NOMO-1 treated with dmso at 0.1 percent for 144 hours (cell line): Measurements from ENCODE around the gene CA4.
"Not testable (repeated sequence)": the region's sequence is repeated elsewhere in the genome, so short reads cannot be mapped to it uniquely, and the experiment has no call there.

Experiments used
- DNase-seq: peaks from one replicate; lab custom pipeline; 2025; ENCODE audit not compliant: unreplicated experiment; lab: John Stamatoyannopoulos, UW

The CA4 gene

GRCh38 chr17:60149691-60150582 is at the start of gene CA4:
TSS of gene CA4 (plus strand) at chr17:60149973. CDS start at chr17:60150035, 62 bp downstream.
- DNase-seq, result no peak

GRCh38 chr17:60100577-60100976 is 49.2 kb upstream of the CA4 start:
- not testable (repeated sequence) for DNase-seq

GRCh38 chr17:60102015-60102631 is 47.6 kb upstream of the CA4 start:
- DNase-seq, result not testable (repeated sequence)

GRCh38 chr17:60102632-60103096 is 47.1 kb upstream of the CA4 start:
- peak; percentile 61 for DNase-seq

GRCh38 chr17:60103957-60104356 is 45.8 kb upstream of the CA4 start:
- DNase-seq, result no peak

- no peak for DNase-seq
Measured at GRCh38 chr17:60106340-60107059, 43.3 kb upstream of the CA4 start.

- DNase-seq, result no peak
Measured at GRCh38 chr17:60107526-60108257, 42.1 kb upstream of the CA4 start.

GRCh38 chr17:60108309-60108708 is 41.5 kb upstream of the CA4 start:
- DNase-seq, result not testable (repeated sequence)

- DNase-seq, result no peak
Measured at GRCh38 chr17:60108712-60109111, 41.1 kb upstream of the CA4 start.

GRCh38 chr17:60109161-60109560 is 40.6 kb upstream of the CA4 start:
- no peak for DNase-seq

GRCh38 chr17:60110586-60110985 is 39.2 kb upstream of the CA4 start:
- no peak for DNase-seq

GRCh38 chr17:60111661-60112060 is 38.1 kb upstream of the CA4 start:
- not testable (repeated sequence) for DNase-seq

- not testable (repeated sequence) for DNase-seq
Measured at GRCh38 chr17:60115364-60115763, 34.4 kb upstream of the CA4 start.

GRCh38 chr17:60116196-60116595 is 33.6 kb upstream of the CA4 start:
- DNase-seq, result not testable (repeated sequence)

- not testable (repeated sequence) for DNase-seq
Measured at GRCh38 chr17:60119162-60119561, 30.6 kb upstream of the CA4 start.

- DNase-seq, result not testable (repeated sequence)
Measured at GRCh38 chr17:60119807-60120748, 29.7 kb upstream of the CA4 start.

GRCh38 chr17:60127068-60128064 is 22.4 kb upstream of the CA4 start:
- no peak for DNase-seq

- no peak for DNase-seq
Measured at GRCh38 chr17:60128171-60128859, 21.5 kb upstream of the CA4 start.
